GM18507 (cell line): ENCODE data around the gene MMP25.

ENCODE experiments used
- DNase-seq: peaks from one replicate; pipeline ENCODE4 v3.0.0; 2011; ENCODE audit warnings: low read depth; ENCODE audit not compliant: insufficient read length; ENCODE audit errors: extremely low spot score
- FAIRE-seq: peaks from 2 replicates; lab custom pipeline; 2011; peaks lifted over from hg19 to GRCh38; lab: Jason Lieb, UNC

Gene MMP25

GRCh38 chr16:3045758-3046640, at the start of gene MMP25:
MMP25 (plus strand) TSS chr16:3046561; CDS start chr16:3046918, 357 bp downstream.
- FAIRE-seq (peak; percentile 15), DNase-seq (no peak)

- DNase-seq = no peak
- FAIRE-seq = no peak
Measured at GRCh38 chr16:2999929-3000328, 46.4 kb upstream of the MMP25 start.

- FAIRE-seq = no peak
- DNase-seq = no peak
Measured at GRCh38 chr16:3000540-3000939, 45.8 kb upstream of the MMP25 start.

GRCh38 chr16:3001316-3001715, 45.0 kb upstream of the MMP25 start:
- DNase-seq = no peak
- FAIRE-seq = no peak

GRCh38 chr16:3003582-3004270, 42.6 kb upstream of the MMP25 start:
- DNase-seq (peak; percentile 99), FAIRE-seq (peak; percentile 99)

GRCh38 chr16:3004319-3004718, 42.0 kb upstream of the MMP25 start:
- FAIRE-seq (no peak), DNase-seq (no peak)

- DNase-seq (no peak), FAIRE-seq (no peak)
Measured at GRCh38 chr16:3004781-3005284, 41.5 kb upstream of the MMP25 start.

GRCh38 chr16:3007059-3007956, 39.1 kb upstream of the MMP25 start:
- FAIRE-seq = peak; percentile 67
- DNase-seq = no peak

GRCh38 chr16:3007957-3008689, 38.2 kb upstream of the MMP25 start:
- DNase-seq (no peak), FAIRE-seq (no peak)

GRCh38 chr16:3008690-3009037, 37.7 kb upstream of the MMP25 start:
- no peak for DNase-seq
- no peak for FAIRE-seq

- FAIRE-seq = no peak
- DNase-seq = no peak
Measured at GRCh38 chr16:3009568-3010390, 36.6 kb upstream of the MMP25 start.

GRCh38 chr16:3010510-3010909, 35.9 kb upstream of the MMP25 start:
- DNase-seq = no peak
- FAIRE-seq = no peak

GRCh38 chr16:3012246-3012645, 34.1 kb upstream of the MMP25 start:
- FAIRE-seq (no peak), DNase-seq (no peak)

- DNase-seq (no peak), FAIRE-seq (no peak)
Measured at GRCh38 chr16:3012828-3013420, 33.4 kb upstream of the MMP25 start, which contains the start of gene CLDN9. CLDN9 (plus strand) TSS chr16:3012923; CDS start chr16:3013363, 440 bp downstream.

GRCh38 chr16:3013491-3013951, 32.8 kb upstream of the MMP25 start:
- DNase-seq = no peak
- FAIRE-seq = no peak

- DNase-seq (no peak), FAIRE-seq (no peak)
Measured at GRCh38 chr16:3013998-3014690, 32.2 kb upstream of the MMP25 start.

GRCh38 chr16:3014971-3015370, 31.4 kb upstream of the MMP25 start:
- DNase-seq = no peak
- FAIRE-seq = no peak
